ACC112 (cell line): Measurements from ENCODE around the gene ART1.
"Not testable (repeated sequence)": the region's sequence is repeated elsewhere in the genome, so short reads cannot be mapped to it uniquely, and the experiment has no call there.

Source experiments
- H2AFZ ChIP-seq: fragments of 200-600 bp; sonication (generic); one replicate; pipeline ENCODE4 v1.6.0; 2017; ENCODE audit warnings: antibody characterized with exemption, low read length; ENCODE audit not compliant: unreplicated experiment
- H3K27ac ChIP-seq: fragments of 200-600 bp; sonication (generic); 2 replicates; pipeline ENCODE4 v1.5.1; 2014; ENCODE audit warnings: low read depth, mild to moderate bottlenecking, antibody characterized with exemption, low read length, moderate library complexity
- H3K27me3 ChIP-seq: fragments of 200-600 bp; sonication (generic); 2 replicates; pipeline ENCODE4 v1.6.1; 2014; ENCODE audit warnings: mild to moderate bottlenecking, antibody characterized with exemption, low read length, moderate library complexity, mixed read lengths; ENCODE audit not compliant: insufficient read depth
- H3K36me3 ChIP-seq: fragments of 200-600 bp; sonication (generic); 2 replicates; pipeline ENCODE4 v1.6.1; 2016; ENCODE audit warnings: mild to moderate bottlenecking, antibody characterized with exemption, low read length, moderate library complexity, mixed read lengths; ENCODE audit not compliant: insufficient read depth
- H3K4me1 ChIP-seq: fragments of 200-600 bp; sonication (generic); one replicate; pipeline ENCODE4 v1.6.1; 2016; ENCODE audit warnings: low read length, mixed read lengths; ENCODE audit not compliant: insufficient read depth, unreplicated experiment, control insufficient read depth
- H3K4me3 ChIP-seq: fragments of 200-600 bp; sonication (generic); 2 replicates; pipeline ENCODE4 v1.5.1; 2014; ENCODE audit warnings: mild to moderate bottlenecking, low read depth, low read length
- H3K79me2 ChIP-seq: fragments of 200-600 bp; sonication (generic); one replicate; pipeline ENCODE4 v1.6.0; 2016; ENCODE audit warnings: low read length; ENCODE audit not compliant: control insufficient read depth, unreplicated experiment, insufficient read depth

ART1 gene

GRCh38 chr11:3632070-3632660, 12.8 kb upstream of the ART1 start:
- Histone ChIP-seq H3K27ac (no peak overlapping the region), H3K4me3 (no peak overlapping the region), H3K79me2 (no peaks in the 10 kb centered on the region), H3K4me1 (no peaks in the 10 kb centered on the region), H3K27me3 (0 out of 2 replicates have a peak, but pooled peaks cover 6% of the 10 kb centered on the region), H3K36me3 (no peaks in the 10 kb centered on the region), H2AFZ (no peak overlapping the region)

GRCh38 chr11:3635641-3636375, 9.1 kb upstream of the ART1 start:
- Histone ChIP-seq H3K4me3 (no peak overlapping the region), H3K36me3 (no peaks in the 10 kb centered on the region), H3K27me3 (0 out of 2 replicates have a peak, but pooled peaks cover 10% of the 10 kb centered on the region), H2AFZ (no peak overlapping the region), H3K4me1 (no peaks in the 10 kb centered on the region), H3K27ac (no peak overlapping the region), H3K79me2 (no peaks in the 10 kb centered on the region)

GRCh38 chr11:3637201-3637600, 7.7 kb upstream of the ART1 start:
- Histone ChIP-seq H2AFZ (no peak overlapping the region), H3K27ac (no peak overlapping the region), H3K27me3 (peaks cover 23% of the 10 kb centered on the region), H3K4me3 (no peak overlapping the region), H3K4me1 (no peaks in the 10 kb centered on the region), H3K36me3 (no peaks in the 10 kb centered on the region), H3K79me2 (no peaks in the 10 kb centered on the region)

GRCh38 chr11:3638513-3638912, 6.4 kb upstream of the ART1 start:
- H3K4me3 ChIP-seq = no peak overlapping the region
- no peak overlapping the region for H2AFZ ChIP-seq
- H3K4me1 ChIP-seq = peaks cover 9% of the 10 kb centered on the region
- H3K27ac ChIP-seq = no peak overlapping the region
- H3K36me3 ChIP-seq = no peaks in the 10 kb centered on the region
- no peaks in the 10 kb centered on the region for H3K79me2 ChIP-seq
- H3K27me3 ChIP-seq = peaks cover 36% of the 10 kb centered on the region

GRCh38 chr11:3639841-3640240, 5.1 kb upstream of the ART1 start:
- Histone ChIP-seq H2AFZ (no peak overlapping the region), H3K4me3 (no peak overlapping the region), H3K27ac (no peak overlapping the region), H3K4me1 (peaks cover 9% of the 10 kb centered on the region), H3K79me2 (no peaks in the 10 kb centered on the region), H3K36me3 (no peaks in the 10 kb centered on the region), H3K27me3 (peaks cover 32% of the 10 kb centered on the region)

- Histone ChIP-seq H3K4me3 (no peak overlapping the region), H3K4me1 (peaks cover 9% of the 10 kb centered on the region), H3K79me2 (no peaks in the 10 kb centered on the region), H2AFZ (no peak overlapping the region), H3K27ac (no peak overlapping the region), H3K27me3 (peaks cover 35% of the 10 kb centered on the region), H3K36me3 (no peaks in the 10 kb centered on the region)
These were observed 3.7 kb upstream of the ART1 start for GRCh38 chr11:3641191-3641590.

- Histone ChIP-seq H2AFZ (peak within 1 kb of the TSS; percentile 89), H3K27ac (no peak within 1 kb of the TSS)
These were observed 3.2 kb upstream of the ART1 start, which contains the start of gene ART5 for GRCh38 chr11:3641701-3642070. ART5 (minus strand) TSS chr11:3641992; CDS start chr11:3641862, 130 bp downstream.

GRCh38 chr11:3642071-3642951, 2.6 kb upstream of the ART1 start:
- H3K79me2 ChIP-seq = no peaks in the 10 kb centered on the region
- H3K27me3 ChIP-seq = peaks cover 41% of the 10 kb centered on the region
- H3K36me3 ChIP-seq = no peaks in the 10 kb centered on the region
- H3K4me3 ChIP-seq = peak overlapping the region; percentile 79
- no peak overlapping the region for H3K27ac ChIP-seq
- peaks cover 9% of the 10 kb centered on the region for H3K4me1 ChIP-seq
- peak overlapping the region; percentile 89 for H2AFZ ChIP-seq

More at GRCh38 chr11:3641701-3642070, 3.2 kb upstream of the ART1 start, which contains the start of gene ART5:
- Histone ChIP-seq H3K27me3 (peaks cover 40% of the 10 kb centered on the region), H3K4me1 (peaks cover 9% of the 10 kb centered on the region), H3K36me3 (no peaks in the 10 kb centered on the region), H3K79me2 (no peaks in the 10 kb centered on the region), H3K4me3 (peak within 1 kb of the TSS; percentile 79)

- not testable (repeated sequence) for H3K36me3 ChIP-seq, H3K4me3 ChIP-seq, H3K79me2 ChIP-seq, H3K4me1 ChIP-seq, H2AFZ ChIP-seq, H3K27ac ChIP-seq
- H3K27me3 ChIP-seq = peaks cover 44% of the 10 kb centered on the region
These were observed 1.8 kb upstream of the ART1 start for GRCh38 chr11:3643102-3643546.

GRCh38 chr11:3645552-3645951, 624 bp downstream of the ART1 start:
- Histone ChIP-seq H2AFZ (no peak overlapping the region), H3K79me2 (no peaks in the 10 kb centered on the region), H3K4me3 (no peak overlapping the region), H3K36me3 (no peaks in the 10 kb centered on the region), H3K4me1 (peaks cover 9% of the 10 kb centered on the region), H3K27me3 (peaks cover 40% of the 10 kb centered on the region), H3K27ac (no peak overlapping the region)
